Epithelial cell of proximal tubule (primary cell): ENCODE measurements around the gene PDE4A. TPM values are rescaled to one million over a fixed set of nuclear protein-coding genes. Genes with fewer than 3 reads are reported as not detected.
"Not testable (repeated sequence)": the region's sequence is repeated elsewhere in the genome, so short reads cannot be mapped to it uniquely, and the experiment has no call there.

ENCODE experiments used
- DNase-seq: peaks from one replicate; pipeline ENCODE4 v3.0.0-alpha.2; 2011; ENCODE audit warnings: low read depth
- H3K4me3 ChIP-seq: 2 replicates; pipeline ENCODE4 v1.5.1; 2011; ENCODE audit warnings: low read depth, mild to moderate bottlenecking, low read length
- total RNA-seq: library from RNA; depleted of rRNA; stranded (reverse); fragments of >200 nt; gene quantifications from 2 replicates; pipeline ENCODE4 v1.2.3, GENCODE V29; 2015
- TF ChIP-seq, protein P1 (sequence below): conservative IDR thresholded peaks from 2 replicates; pipeline ENCODE4 v1.5.1; 2012; ENCODE audit warnings: low read depth, mild to moderate bottlenecking, low read length

Gene PDE4A
- total RNA-seq, 1 donor from 2014 or later = 0.40 TPM

DNA sequence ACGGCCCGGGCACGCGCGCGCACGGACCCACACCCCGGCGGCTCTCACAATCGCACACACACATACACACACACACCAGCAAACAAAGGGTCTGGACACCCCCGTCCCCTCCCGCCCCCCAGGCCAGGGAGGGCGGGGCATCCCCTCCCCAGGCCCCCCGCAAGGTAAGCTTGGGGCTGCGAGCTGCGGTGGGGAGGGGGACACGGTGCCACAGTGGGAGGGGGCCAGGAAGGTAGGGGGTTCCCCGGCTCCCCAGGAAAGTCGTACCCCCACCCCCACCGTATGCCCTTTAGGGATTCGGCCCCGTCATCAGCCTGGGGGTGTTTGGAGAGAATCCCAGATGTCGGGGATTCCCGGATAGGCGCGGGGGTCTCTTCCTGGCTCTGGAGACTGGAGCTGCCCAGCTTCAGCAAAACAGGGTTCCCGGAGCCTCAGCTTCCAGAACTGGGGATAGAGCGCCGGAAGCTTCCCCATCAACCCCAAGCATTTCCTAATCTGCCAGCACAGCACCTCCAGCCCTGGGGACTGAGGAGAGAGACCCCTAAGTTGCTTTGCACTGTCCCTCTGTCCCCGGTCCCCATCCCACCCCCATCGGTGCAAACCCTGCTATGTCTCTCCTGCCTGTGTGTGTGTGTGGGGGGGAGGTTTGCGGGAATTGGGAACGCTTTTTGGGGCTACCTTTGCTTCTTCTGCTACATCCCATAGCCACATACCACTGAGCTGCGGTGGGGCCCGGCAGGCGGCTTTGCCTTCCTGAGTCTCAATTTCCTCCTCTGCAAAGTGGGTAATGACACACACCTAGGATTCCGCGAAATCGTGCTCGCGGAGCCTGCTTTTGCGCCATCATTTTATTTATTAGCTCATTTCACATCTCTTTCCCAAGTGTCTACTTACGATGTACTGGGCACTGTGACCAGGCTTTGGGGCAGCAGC lies 15.2 kb upstream of the PDE4A start:
- no peak for DNase-seq

DNA sequence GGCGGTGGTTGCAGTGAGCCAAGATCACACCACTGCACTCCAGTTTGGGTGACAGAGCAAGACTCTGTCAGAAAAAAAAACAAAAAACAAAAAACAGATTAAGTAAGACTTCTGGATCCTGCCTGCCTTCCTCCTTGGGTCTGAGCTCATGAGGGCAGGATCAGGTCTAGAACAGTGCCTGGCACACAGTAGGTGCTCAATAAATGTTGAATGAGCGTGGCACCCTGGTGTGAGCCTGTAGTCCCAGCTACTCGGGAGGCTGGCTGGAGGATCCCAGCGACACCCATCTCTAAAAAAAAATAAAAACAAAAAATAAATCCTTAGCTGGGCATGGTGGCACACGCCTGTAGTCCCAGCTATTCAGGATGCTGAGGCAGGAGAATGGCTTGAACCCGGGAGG lies 14.1 kb upstream of the PDE4A start:
- no peak for DNase-seq
- no peak overlapping the region for H3K4me3 ChIP-seq
- TF ChIP-seq, protein P1, sequence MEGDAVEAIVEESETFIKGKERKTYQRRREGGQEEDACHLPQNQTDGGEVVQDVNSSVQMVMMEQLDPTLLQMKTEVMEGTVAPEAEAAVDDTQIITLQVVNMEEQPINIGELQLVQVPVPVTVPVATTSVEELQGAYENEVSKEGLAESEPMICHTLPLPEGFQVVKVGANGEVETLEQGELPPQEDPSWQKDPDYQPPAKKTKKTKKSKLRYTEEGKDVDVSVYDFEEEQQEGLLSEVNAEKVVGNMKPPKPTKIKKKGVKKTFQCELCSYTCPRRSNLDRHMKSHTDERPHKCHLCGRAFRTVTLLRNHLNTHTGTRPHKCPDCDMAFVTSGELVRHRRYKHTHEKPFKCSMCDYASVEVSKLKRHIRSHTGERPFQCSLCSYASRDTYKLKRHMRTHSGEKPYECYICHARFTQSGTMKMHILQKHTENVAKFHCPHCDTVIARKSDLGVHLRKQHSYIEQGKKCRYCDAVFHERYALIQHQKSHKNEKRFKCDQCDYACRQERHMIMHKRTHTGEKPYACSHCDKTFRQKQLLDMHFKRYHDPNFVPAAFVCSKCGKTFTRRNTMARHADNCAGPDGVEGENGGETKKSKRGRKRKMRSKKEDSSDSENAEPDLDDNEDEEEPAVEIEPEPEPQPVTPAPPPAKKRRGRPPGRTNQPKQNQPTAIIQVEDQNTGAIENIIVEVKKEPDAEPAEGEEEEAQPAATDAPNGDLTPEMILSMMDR = no peak

More for the DNA sequence above, 15.2 kb upstream of the PDE4A start:
- H3K4me3 ChIP-seq = peak overlapping the region; percentile 100
- TF ChIP-seq, protein P1 = no peak

DNA sequence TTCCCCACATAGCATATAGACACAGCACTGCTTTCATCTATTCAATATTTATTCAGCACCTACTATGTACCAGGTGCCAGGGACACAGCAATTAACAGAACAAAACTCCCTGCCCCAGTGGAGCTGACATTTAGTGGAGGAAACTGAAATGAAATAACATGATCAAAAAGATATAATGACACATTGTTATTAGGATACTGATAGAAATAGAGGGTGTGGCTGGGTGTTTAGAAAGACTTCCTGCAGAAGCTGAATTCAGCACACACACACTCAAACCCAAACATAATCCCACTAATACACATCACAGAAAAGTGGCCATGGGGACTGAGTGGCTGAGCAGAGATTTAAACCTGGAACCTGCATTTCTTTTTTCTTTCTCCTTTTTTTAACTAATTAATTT lies 13.2 kb upstream of the PDE4A start:
- H3K4me3 ChIP-seq = no peak overlapping the region
- no peak for DNase-seq
- TF ChIP-seq, protein P1 = no peak

DNA sequence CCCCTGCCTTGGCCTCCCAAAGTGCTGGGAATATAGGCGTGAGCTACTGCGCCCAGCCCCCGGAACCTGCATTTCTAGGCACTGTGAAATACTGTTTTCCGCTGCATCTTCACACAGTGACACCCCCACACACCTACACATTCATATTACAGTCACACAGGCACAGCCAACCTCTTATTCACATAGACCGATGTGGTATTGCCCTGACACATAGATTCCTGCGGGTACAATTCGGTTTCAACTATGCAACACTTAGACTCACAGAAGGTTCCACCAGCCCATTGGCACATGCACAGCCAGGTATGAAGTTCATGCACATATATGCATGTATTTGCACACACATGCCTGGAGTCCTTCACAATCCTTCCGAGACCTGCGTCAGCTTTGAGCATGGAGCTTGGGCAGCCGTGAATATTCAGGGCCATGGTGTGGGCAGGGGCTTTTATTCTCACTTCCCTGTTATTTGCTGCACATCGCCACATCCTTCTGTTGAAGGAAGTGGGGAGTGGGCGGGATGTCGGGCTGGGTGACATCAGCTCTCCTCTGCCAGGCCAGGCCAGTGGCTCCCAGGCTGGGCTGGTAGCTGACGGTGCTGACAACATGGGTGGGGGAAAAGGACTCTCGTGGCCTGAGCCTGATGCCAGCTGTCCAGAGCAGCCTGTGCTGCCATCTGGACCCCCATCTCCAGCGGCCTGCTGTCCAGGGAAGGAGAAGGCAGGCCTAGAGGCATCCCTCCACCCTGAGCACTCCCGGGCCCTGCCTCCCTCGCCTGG lies 11.6 kb upstream of the PDE4A start:
- no peak for DNase-seq
- H3K4me3 ChIP-seq = no peak overlapping the region
- TF ChIP-seq, protein P1 = no peak

DNA sequence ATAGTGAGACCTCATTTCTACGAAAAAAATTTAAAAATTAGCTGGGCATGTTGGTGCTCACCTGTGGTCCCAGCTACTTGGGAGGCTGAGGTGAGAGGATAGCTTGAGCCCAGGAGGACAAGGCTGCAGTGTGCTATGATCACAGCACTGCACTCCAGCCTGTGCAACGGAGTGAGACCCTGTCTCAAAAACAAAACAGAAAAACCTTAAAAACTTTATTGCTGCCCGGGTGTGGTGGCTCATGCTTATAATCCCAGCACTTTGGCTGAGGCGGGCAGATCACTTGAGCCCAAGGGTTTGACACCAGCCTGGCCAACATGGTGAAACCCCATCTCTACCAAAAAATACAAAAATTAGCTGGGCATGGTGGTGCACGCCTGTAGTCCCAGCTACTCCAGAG lies 9.1 kb upstream of the PDE4A start:
- not testable (repeated sequence) for H3K4me3 ChIP-seq, DNase-seq

DNA sequence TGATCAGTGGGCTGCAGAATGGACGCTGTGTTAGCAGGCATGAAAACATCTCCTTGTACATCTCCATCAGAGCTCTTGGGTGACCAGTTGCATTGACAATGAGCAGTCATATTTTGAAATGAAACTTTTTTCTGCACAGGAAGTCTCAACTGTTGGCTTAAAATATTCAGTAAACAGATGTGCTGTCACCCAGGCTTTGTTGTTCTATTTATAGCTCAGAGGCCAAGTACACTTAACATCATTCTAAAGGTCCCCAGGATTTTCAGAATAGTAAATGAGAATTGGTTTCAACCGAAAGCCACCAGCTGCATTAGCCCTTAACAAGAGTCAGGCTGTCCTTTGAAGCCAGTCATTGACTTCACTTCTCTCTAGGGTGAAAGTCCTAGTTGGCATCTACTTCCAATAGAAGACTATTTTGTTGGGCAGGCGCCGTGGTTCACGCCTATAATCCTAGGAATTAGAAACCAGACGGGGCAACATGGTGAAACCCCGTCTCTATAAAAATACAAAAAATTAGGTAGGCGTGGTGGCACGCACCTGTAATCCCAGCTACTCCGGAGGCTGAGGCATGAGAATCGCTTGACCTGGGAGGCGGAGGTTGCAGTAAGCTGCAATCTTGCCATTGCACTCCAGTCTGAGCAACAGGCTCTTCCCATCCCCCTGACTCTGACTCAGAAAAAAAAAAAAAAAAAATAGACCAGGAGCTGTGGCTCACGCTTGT lies 7.9 kb upstream of the PDE4A start:
- H3K4me3 ChIP-seq = no peak overlapping the region
- DNase-seq = no peak
- TF ChIP-seq, protein P1 = no peak

DNA sequence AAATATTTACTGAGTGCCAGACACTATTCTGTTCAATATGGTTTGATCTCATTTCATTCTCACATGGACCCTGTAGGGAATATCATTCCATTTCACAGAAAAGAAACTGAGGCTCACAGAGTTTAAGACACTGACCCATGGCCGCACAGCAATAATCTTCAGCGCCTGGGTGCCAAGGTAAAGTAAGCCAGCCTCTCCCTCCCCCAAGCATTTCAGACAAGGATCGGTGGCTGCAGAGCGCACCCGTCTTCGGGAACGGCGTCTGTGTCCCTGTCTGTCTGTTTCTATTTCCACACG lies 4.3 kb upstream of the PDE4A start:
- TF ChIP-seq, protein P1 = no peak
- DNase-seq = no peak
- H3K4me3 ChIP-seq = peak overlapping the region; percentile 69
